ENCODE data around the gene TDRD10. TPM values are rescaled to one million over a fixed set of nuclear protein-coding genes. Genes with fewer than 3 reads are reported as not detected.

Gene TDRD10
- total and polyA plus RNA-seq, 8 donors, result 0.18 to 4.1 (median 1.4) TPM; not detected in 2

GRCh38 chr1:154594811-154595210 lies 92.8 kb downstream of the TDRD10 start:
- WGBS, 5 donors, result 80 to 89% (median 85%) methylated on average over 7 of the region's 7 CpGs
- Histone ChIP-seq H3K4me3 (no peak overlapping the region), H3K36me3 (peaks cover 82 to 100% (median 100%) of the 10 kb centered on the region in 4 donors)

GRCh38 chr1:154595621-154596020 lies 93.6 kb downstream of the TDRD10 start:
- Histone ChIP-seq H3K27me3 (no peaks in the 10 kb centered on the region), H3K4me1 (peaks cover 15 to 28% (median 19%) of the 10 kb centered on the region in 4 donors), H3K4me3 (no peak overlapping the region), H3K9me3 (no peaks in the 10 kb centered on the region), H3K36me3 (peaks cover 82 to 100% (median 100%) of the 10 kb centered on the region in 4 donors), H3K27ac (no peak overlapping the region)
- DNase-seq, result no peak
- intact Hi-C loops (cut with DNase I; ENCODE audit: low total_unique reads), result no loop called here
- no peak for TF ChIP-seq EP300 (IDR thresholded peaks at IDR 0.05)
- TF ChIP-seq CTCF (IDR thresholded peaks at IDR 0.05), result no peak
- no peak for TF ChIP-seq POLR2AphosphoS5 (IDR thresholded peaks at IDR 0.05)
- no peak for TF ChIP-seq POLR2A (IDR thresholded peaks at IDR 0.05)
- 87 to 94% (median 91%) methylated on average over 1 of the region's 1 CpG for WGBS, 5 donors

More at GRCh38 chr1:154594811-154595210, 92.8 kb downstream of the TDRD10 start:
- Histone ChIP-seq H3K9me3 (no peaks in the 10 kb centered on the region), H3K27me3 (no peaks in the 10 kb centered on the region), H3K4me1 (peaks cover 8 to 20% (median 12%) of the 10 kb centered on the region in 4 donors), H3K27ac (no peak overlapping the region)
- DNase-seq, result no peak
- intact Hi-C loops (cut with DNase I; ENCODE audit: low total_unique reads), result no loop called here
- TF ChIP-seq EP300 (IDR thresholded peaks at IDR 0.05) (no peak), POLR2A (IDR thresholded peaks at IDR 0.05) (no peak), CTCF (IDR thresholded peaks at IDR 0.05) (no peak), POLR2AphosphoS5 (IDR thresholded peaks at IDR 0.05) (no peak)

Other genes with a start within 250 kb of the TDRD10 start
- 100 to 1,000 TPM in 1 of 5 donors, 10 to 100 TPM in 4; 36.2 to 167 (median 61.0) TPM for gene HAX1, start 229.6 kb upstream of the TDRD10 start, total RNA-seq
- 100 to 1,000 TPM; 100 to 136 (median 120) TPM for gene HAX1, start 229.6 kb upstream of the TDRD10 start, polyA plus RNA-seq
- not detected for gene AQP10, start 181.1 kb upstream of the TDRD10 start, total RNA-seq
- not detected for gene AQP10, start 181.1 kb upstream of the TDRD10 start, polyA plus RNA-seq
- 10 to 100 TPM; 37.4 to 64.2 (median 46.9) TPM for gene ATP8B2, start 176.7 kb upstream of the TDRD10 start, total RNA-seq
- 1 to 10 TPM; 5.4 to 6.3 (median 5.5) TPM for gene ATP8B2, start 176.7 kb upstream of the TDRD10 start, polyA plus RNA-seq
- 10 to 100 TPM; 12.7 to 73.9 (median 37.4) TPM for gene IL6R, start 96.9 kb upstream of the TDRD10 start, total RNA-seq
- gene IL6R, start 96.9 kb upstream of the TDRD10 start, polyA plus RNA-seq, result 1 to 10 TPM; 1.9 to 4.1 (median 4.0) TPM
- 10 to 100 TPM in 2 of 5 donors, 1 to 10 TPM in 2, under 1 TPM in 1; 0.87 to 13.8 (median 4.9) TPM for gene SHE, start 193 bp downstream of the TDRD10 start, total RNA-seq
- 1 to 10 TPM; 2.9 to 5.2 (median 4.0) TPM for gene SHE, start 193 bp downstream of the TDRD10 start, polyA plus RNA-seq
- 100 to 1,000 TPM in 1 of 5 donors, 10 to 100 TPM in 4; 20.4 to 137 (median 24.2) TPM for gene UBE2Q1, start 56.4 kb downstream of the TDRD10 start, total RNA-seq
- gene UBE2Q1, start 56.4 kb downstream of the TDRD10 start, polyA plus RNA-seq, result 10 to 100 TPM; 25.0 to 32.8 (median 31.9) TPM
- under 1 TPM in 2 of 5 donors, not detected in 3; under 0.01 to 0.37 TPM for gene CHRNB2, start 65.6 kb downstream of the TDRD10 start, total RNA-seq
- under 1 TPM in 2 of 3 donors, not detected in 1; 0.12 to 0.38 TPM for gene CHRNB2, start 65.6 kb downstream of the TDRD10 start, polyA plus RNA-seq
- gene ADAR, start 106.0 kb downstream of the TDRD10 start, total RNA-seq, result 100 to 1,000 TPM in 3 of 5 donors, 10 to 100 TPM in 2; 35.6 to 173 (median 110) TPM
- 10 to 100 TPM; 23.6 to 31.3 (median 26.8) TPM for gene ADAR, start 106.0 kb downstream of the TDRD10 start, polyA plus RNA-seq